Muscle of leg (tissue), 16 donors: ENCODE results near the gene C1GALT1C1L. TPM values are rescaled to one million over a fixed set of nuclear protein-coding genes. Genes with fewer than 3 reads are reported as not detected.

Source experiments
- DNase-seq: peaks from one replicate; pipeline ENCODE4 v3.0.0; 2013
- H3K27ac ChIP-seq: one replicate; pipeline ENCODE4 v1.5.1; 2013; ENCODE audit warnings: mild to moderate bottlenecking, low read length, control low read depth
- H3K27me3 ChIP-seq: one replicate; pipeline ENCODE4 v1.6.1; 2013; ENCODE audit warnings: low read length; ENCODE audit not compliant: control insufficient read depth, insufficient read depth
- H3K36me3 ChIP-seq: one replicate; pipeline ENCODE4 v1.6.1; 2013; ENCODE audit warnings: low read length; ENCODE audit not compliant: control insufficient read depth, insufficient read depth
- H3K4me1 ChIP-seq: one replicate; pipeline ENCODE4 v1.6.1; 2013; ENCODE audit warnings: low read length; ENCODE audit not compliant: control insufficient read depth, insufficient read depth
- H3K4me3 ChIP-seq: one replicate; pipeline ENCODE4 v1.5.1; 2013; ENCODE audit warnings: low read length, control low read depth
- H3K9me3 ChIP-seq: replicated peaks from 2 replicates; pipeline ENCODE4 v1.6.1; 2013; ENCODE audit warnings: low read depth, low read length; ENCODE audit not compliant: control insufficient read depth
- WGBS: methylation state at CpG from one replicate; pipeline ENCODE4 v1.1.5; 2013; ENCODE audit warnings: missing lambda C conversion rate; ENCODE audit not compliant: insufficient coverage; 5-methylcytosine and 5-hydroxymethylcytosine counted together
- long read RNA-seq, 11 donors: transcript quantifications; one replicate each; lab custom pipeline, GENCODE V29; 2026
- polyA plus RNA-seq, 8 donors: library from polyadenylated mRNA; unstranded; fragments of 120-200 nt; gene quantifications; one replicate each; pipeline versions ENCODE4 v1.2.1 to v1.2.3, GENCODE V29; 2013; ENCODE audit warnings: inconsistent platforms in 1 of 8, low replicate concordance in 1 of 8; ENCODE audit not compliant: insufficient read length in 8 of 8, insufficient read depth in 1 of 8
- total RNA-seq: library from RNA; stranded (reverse); fragments of 120-200 nt; gene quantifications from one replicate; pipeline ENCODE4 v1.2.4, GENCODE V29; 2013

Gene C1GALT1C1L
- total RNA-seq (2.2 TPM), polyA plus RNA-seq (1 to 10 TPM; 1.2 to 2.0 (median 1.5) TPM)
- long read RNA-seq, donor 1, partial matches to known transcripts = 0 of 2 reads
- long read RNA-seq, donor 1, other reads (novel, unspliced or antisense) = 0 of 2 reads
- long read RNA-seq, donor 2 = 0 reads
- long read RNA-seq, donor 3 = 0 reads
- long read RNA-seq, donor 4 = 0 reads
- long read RNA-seq, donor 5, partial matches to known transcripts = 0 of 2 reads
- long read RNA-seq, donor 5, other reads (novel, unspliced or antisense) = 0 of 2 reads
- long read RNA-seq, donor 6, transcript C1GALT1C1L-201 (1 exons, 1,172 nt) = major isoform, 6 of 6 reads
- long read RNA-seq, donor 6, partial matches to known transcripts = 0 of 6 reads
- long read RNA-seq, donor 6, other reads (novel, unspliced or antisense) = 0 of 6 reads
- long read RNA-seq, donor 7, partial matches to known transcripts = 0 of 2 reads
- long read RNA-seq, donor 7, other reads (novel, unspliced or antisense) = 0 of 2 reads
- long read RNA-seq, donor 8, partial matches to known transcripts = 0 of 2 reads
- long read RNA-seq, donor 8, other reads (novel, unspliced or antisense) = 0 of 2 reads
- long read RNA-seq, donor 9, partial matches to known transcripts = 0 of 1 reads
- long read RNA-seq, donor 9, other reads (novel, unspliced or antisense) = 0 of 1 reads
- long read RNA-seq, donor 10 = 0 reads
- long read RNA-seq, donor 11, partial matches to known transcripts = 0 of 1 reads
- long read RNA-seq, donor 11, other reads (novel, unspliced or antisense) = 0 of 1 reads

GRCh38 chr2:43676322-43677050 is at the start of gene C1GALT1C1L:
TSS of gene C1GALT1C1L (minus strand) at chr2:43676429. CDS start at chr2:43676322, 107 bp downstream.
- peak; percentile 72 for DNase-seq
- Histone ChIP-seq H3K9me3 (peaks cover 3% of the 10 kb centered on the region), H3K4me1 (no peaks in the 10 kb centered on the region), H3K36me3 (no peaks in the 10 kb centered on the region), H3K4me3 (peak within 1 kb of the TSS; percentile 52), H3K27me3 (no peaks in the 10 kb centered on the region), H3K27ac (no peak within 1 kb of the TSS)
- WGBS = 2% methylated on average over 20 of the region's 27 CpGs

GRCh38 chr2:43725711-43726246 is 49.5 kb upstream of the C1GALT1C1L start:
- Histone ChIP-seq H3K4me1 (no peaks in the 10 kb centered on the region), H3K4me3 (no peak overlapping the region), H3K27ac (no peak overlapping the region), H3K36me3 (no peaks in the 10 kb centered on the region), H3K9me3 (no peaks in the 10 kb centered on the region), H3K27me3 (no peaks in the 10 kb centered on the region)
- no CpG with 5 or more reads among the region's 3 CpGs for WGBS
- no peak for DNase-seq

- H3K4me3 ChIP-seq = no peak overlapping the region
- no peak overlapping the region for H3K27ac ChIP-seq
- no CpG with 5 or more reads among the region's 4 CpGs for WGBS
- H3K36me3 ChIP-seq = no peaks in the 10 kb centered on the region
- DNase-seq = no peak
- H3K4me1 ChIP-seq = no peaks in the 10 kb centered on the region
- no peaks in the 10 kb centered on the region for H3K9me3 ChIP-seq
- no peaks in the 10 kb centered on the region for H3K27me3 ChIP-seq
These were observed 48.7 kb upstream of the C1GALT1C1L start for GRCh38 chr2:43724728-43725526.

GRCh38 chr2:43718530-43719124 is 42.4 kb upstream of the C1GALT1C1L start:
- no peaks in the 10 kb centered on the region for H3K27me3 ChIP-seq
- H3K27ac ChIP-seq = no peak overlapping the region
- no peaks in the 10 kb centered on the region for H3K4me1 ChIP-seq
- no CpG with 5 or more reads among the region's 5 CpGs for WGBS
- no peaks in the 10 kb centered on the region for H3K9me3 ChIP-seq
- no peak for DNase-seq
- no peaks in the 10 kb centered on the region for H3K36me3 ChIP-seq
- H3K4me3 ChIP-seq = no peak overlapping the region

- Histone ChIP-seq H3K27me3 (no peaks in the 10 kb centered on the region), H3K36me3 (no peaks in the 10 kb centered on the region), H3K9me3 (no peaks in the 10 kb centered on the region), H3K27ac (no peak overlapping the region), H3K4me3 (no peak overlapping the region), H3K4me1 (no peaks in the 10 kb centered on the region)
- DNase-seq = no peak
These were observed 41.1 kb upstream of the C1GALT1C1L start for GRCh38 chr2:43717322-43717721.

GRCh38 chr2:43715300-43716098 is 39.3 kb upstream of the C1GALT1C1L start:
- no peak for DNase-seq
- no peaks in the 10 kb centered on the region for H3K9me3 ChIP-seq
- H3K4me3 ChIP-seq = no peak overlapping the region
- no peaks in the 10 kb centered on the region for H3K36me3 ChIP-seq
- no peak overlapping the region for H3K27ac ChIP-seq
- H3K27me3 ChIP-seq = no peaks in the 10 kb centered on the region
- H3K4me1 ChIP-seq = no peaks in the 10 kb centered on the region
- WGBS = 84% methylated on average over 4 of the region's 4 CpGs

- Histone ChIP-seq H3K27ac (no peak overlapping the region), H3K9me3 (no peaks in the 10 kb centered on the region), H3K4me3 (no peak overlapping the region), H3K4me1 (no peaks in the 10 kb centered on the region), H3K36me3 (no peaks in the 10 kb centered on the region), H3K27me3 (no peaks in the 10 kb centered on the region)
- WGBS = no CpG with 5 or more reads among the region's 2 CpGs
- DNase-seq = no peak
These were observed 37.9 kb upstream of the C1GALT1C1L start for GRCh38 chr2:43714164-43714563.

GRCh38 chr2:43710866-43711265 is 34.6 kb upstream of the C1GALT1C1L start:
- Histone ChIP-seq H3K27ac (no peak overlapping the region), H3K4me1 (no peaks in the 10 kb centered on the region), H3K4me3 (no peak overlapping the region), H3K27me3 (no peaks in the 10 kb centered on the region), H3K36me3 (no peaks in the 10 kb centered on the region), H3K9me3 (no peaks in the 10 kb centered on the region)
- peak; percentile 58 for DNase-seq

GRCh38 chr2:43708891-43709290 is 32.7 kb upstream of the C1GALT1C1L start:
- Histone ChIP-seq H3K4me3 (no peak overlapping the region), H3K36me3 (no peaks in the 10 kb centered on the region)

More at GRCh38 chr2:43708891-43709290, 32.7 kb upstream of the C1GALT1C1L start:
- Histone ChIP-seq H3K27ac (no peak overlapping the region), H3K27me3 (no peaks in the 10 kb centered on the region), H3K4me1 (no peaks in the 10 kb centered on the region), H3K9me3 (no peaks in the 10 kb centered on the region)
- DNase-seq = no peak
